K562 treated with DMSO at 1 percent for 4 hours (cell line): Measurements from ENCODE around the gene LBX2. TPM values are rescaled to one million over a fixed set of nuclear protein-coding genes. Genes with fewer than 3 reads are reported as not detected.

ENCODE experiments used
- total RNA-seq: library from RNA; unstranded; fragments of 300-600 nt; gene quantifications from 2 replicates; pipeline ENCODE4 v1.2.3, GENCODE V29; 2022; ENCODE audit not compliant: insufficient read depth

LBX2 gene, protein sequence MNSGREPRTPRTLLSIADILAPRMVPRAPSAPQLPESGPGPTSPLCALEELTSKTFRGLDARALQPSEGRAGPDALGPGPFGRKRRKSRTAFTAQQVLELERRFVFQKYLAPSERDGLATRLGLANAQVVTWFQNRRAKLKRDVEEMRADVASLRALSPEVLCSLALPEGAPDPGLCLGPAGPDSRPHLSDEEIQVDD
- total RNA-seq: 5.0 and 8.8 TPM in 2 replicates

DNA sequence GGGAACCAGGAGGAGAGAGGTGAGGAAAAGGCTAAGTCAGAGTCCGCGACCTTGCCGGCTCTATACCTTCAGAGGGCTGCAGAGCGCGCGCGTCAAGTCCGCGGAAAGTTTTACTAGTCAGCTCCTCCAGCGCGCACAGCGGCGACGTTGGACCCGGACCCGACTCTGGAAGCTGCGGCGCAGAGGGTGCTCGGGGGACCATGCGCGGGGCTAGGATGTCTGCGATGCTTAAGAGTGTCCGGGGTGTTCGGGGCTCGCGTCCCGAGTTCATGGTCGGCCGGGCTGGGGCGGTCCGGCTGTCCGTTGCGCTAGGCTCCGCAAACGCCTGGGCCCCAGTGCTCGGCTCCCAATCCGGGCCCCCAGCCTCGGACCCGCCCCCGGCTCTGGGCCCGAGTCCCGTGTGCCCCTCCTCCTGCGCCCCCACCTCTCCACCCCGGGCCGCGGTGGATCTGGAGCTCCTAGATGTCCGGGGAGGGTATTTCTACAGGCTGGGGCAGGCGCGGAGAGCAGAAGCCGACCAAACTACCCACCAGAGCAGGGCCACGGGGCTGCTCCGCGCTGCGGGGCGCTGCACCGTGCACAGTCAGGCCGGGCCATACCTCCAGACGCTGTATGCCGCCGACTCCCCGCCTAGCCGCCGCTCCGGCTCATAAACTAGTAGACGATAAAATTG, at the start of gene LBX2:
LBX2 (minus strand) TSS at position 337 of the 673 bp plus-strand sequence; CDS start at position 271, 66 bp downstream.

DNA sequence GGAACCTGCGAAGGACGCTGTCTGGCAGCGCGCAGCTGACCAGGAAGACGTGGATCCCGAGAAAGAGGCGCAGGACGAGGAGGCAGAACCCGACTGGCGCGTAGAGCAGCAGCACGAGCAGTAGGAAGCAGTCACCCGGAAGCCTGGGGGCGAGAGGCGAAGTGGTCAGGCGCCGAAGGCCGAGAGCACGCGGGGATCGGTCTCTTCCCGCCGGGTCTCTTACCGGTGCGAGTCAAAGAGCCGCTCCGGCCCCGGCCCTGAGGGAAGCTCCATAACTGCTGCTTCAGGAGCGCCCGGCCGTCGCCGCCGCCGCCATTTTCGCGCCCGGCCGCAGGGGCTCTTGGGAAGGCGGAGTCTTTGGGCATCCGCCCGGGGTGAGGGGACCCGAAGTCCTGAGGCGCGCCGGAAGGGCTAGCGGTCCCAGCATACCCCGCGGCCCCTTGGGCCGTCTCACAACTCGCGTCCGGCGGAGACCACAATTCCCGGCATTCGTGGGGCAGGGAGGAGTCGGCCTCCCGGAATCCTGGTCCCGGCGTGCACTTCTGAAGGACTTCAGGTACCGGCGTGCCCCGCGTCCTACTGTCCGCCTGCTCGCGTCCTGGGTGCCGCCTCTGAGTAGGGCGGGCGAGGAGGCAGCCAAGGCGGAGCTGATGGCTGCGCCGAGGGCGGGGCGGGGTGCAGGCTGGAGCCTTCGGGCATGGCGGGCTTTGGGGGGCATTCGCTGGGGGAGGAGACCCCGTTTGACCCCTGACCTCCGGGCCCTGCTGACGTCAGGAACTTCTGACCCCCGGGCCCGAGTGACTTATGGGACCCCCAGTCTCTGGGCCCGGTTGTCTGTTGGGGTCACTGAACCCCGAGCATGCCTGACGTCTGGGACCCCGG, 30.2 kb upstream of the LBX2 start, which contains the start of the genes AUP1 and HTRA2:
AUP1 (minus strand) TSS at position 350 of the 882 bp plus-strand sequence; CDS start at position 273, 77 bp downstream.
HTRA2 (plus strand) TSS at position 577 of the 882 bp plus-strand sequence; CDS start at position 651, 74 bp downstream.

DNA sequence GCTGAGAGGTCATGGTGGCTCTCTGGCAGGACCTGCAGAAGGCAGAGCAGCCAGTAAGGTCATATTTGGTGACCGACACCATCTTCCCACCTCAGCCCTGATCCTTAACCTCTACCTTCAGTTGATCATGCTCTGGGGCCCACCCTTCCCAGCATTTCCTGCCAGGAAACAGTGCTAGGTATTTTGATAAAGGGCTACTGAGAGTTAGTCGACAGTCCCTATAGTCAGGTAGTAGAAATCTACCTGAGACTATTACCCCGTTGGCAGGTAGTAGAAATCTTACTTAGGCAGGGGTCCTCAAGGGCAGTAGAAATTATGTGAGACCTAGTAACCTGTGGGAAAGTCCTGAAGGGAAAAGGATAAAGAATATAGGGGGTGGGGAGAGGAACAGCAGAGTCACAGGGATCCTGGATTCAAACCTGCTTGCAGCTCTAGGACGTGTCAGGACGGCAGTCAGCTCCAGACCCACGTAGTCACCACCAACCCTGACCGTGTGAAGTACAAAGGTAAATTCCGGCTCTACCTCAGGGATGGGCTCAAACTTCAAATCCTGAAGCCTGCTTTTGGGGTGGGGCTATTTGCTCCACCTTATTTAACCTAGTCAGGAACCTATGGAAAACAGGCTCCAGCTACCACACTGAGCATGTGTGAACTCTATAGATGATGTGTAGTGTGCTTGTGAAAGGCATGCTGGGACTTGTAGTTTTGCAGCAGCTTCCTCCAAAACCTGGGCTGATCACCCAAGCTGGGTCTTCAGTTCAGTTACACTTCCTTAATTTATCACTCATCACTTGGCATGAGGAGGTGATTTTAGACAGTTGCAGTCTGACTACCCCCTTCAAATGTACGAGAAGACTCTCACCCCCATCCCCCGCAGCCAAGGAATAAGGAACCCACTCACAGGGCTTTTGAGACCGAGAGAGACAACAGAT, 26.6 kb upstream of the LBX2 start, which contains the start of gene DQX1:
DQX1 (minus strand) TSS at position 515 of the 932 bp plus-strand sequence; CDS start at position 13, 502 bp downstream.

DNA sequence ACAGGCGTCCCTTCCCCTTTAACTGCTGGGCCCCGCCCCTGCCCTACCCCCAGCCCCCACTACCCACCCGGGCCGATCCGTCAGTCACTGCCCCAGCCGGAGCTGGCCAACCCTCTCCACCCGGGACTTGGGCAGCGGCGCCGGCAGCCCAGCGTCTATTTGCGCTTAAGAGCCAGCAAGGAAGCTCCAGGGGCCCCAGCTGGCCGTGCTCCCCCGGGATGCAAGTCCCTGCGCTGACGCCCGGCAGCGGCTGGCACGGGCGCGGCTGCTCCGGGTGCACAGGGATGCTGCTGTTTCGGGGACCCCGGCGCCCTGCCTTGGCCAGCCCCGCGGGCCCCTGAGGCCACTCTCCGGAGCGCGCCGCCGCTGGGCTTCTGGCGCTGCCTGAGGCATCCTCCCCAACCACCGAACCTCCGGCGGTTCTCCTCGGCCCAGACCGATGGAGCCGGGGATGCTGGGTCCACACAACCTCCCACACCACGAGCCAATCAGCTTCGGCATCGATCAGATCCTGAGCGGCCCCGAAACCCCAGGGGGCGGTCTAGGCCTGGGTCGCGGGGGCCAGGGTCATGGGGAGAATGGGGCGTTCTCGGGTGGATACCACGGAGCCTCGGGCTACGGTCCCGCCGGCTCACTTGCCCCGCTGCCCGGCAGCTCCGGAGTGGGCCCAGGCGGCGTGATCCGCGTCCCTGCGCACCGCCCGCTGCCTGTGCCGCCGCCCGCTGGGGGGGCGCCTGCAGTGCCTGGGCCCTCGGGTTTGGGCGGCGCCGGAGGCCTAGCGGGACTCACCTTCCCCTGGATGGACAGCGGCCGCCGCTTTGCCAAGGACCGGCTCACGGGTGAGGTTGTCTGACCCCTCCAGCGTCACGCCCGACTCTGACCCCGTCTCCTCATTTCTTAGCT, 15.2 kb upstream of the LBX2 start, which contains the start of gene TLX2:
TLX2 (plus strand) TSS at position 83 of the 903 bp plus-strand sequence; CDS start at position 440, 357 bp downstream.

DNA sequence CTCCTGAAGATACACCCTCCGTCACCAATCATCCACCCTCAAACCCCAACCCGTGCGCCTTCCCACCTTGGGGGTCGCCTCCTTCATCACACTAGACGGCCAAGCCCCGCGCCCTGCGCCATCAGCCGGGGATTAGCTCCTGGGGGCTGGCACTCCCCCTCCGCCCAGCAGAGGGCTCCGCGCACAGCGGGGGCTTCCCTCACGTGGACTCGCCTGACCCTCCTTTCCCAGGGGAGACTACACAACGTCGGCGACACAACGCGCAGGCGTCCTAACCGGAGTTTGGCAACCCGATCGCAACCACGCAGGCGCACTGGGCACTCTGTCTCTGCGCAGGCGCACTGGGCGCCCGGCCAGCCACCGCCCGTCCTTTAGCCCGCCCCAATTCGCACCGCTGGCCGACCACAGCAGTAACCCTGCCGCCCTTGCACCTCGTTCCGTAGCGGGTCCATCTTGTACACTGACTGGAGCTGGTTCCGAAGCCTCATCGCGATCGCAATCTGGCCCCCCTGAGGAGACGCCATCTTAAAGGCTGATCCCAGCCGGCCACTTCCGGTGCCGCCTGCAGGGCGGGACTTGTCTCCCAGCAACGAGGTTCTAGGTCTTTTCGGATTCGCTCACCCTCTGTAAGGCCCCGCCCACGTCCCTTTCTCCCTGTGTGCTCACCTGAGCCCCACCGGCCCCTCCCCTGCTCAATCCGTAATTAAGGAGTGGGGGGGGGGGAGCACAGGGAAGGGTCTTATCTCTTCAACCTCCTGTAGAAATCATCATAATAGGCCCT, 7.9 kb upstream of the LBX2 start, which contains the start of gene PCGF1:
PCGF1 (minus strand) TSS at position 551 of the 781 bp plus-strand sequence; CDS start at position 524, 27 bp downstream.

DNA sequence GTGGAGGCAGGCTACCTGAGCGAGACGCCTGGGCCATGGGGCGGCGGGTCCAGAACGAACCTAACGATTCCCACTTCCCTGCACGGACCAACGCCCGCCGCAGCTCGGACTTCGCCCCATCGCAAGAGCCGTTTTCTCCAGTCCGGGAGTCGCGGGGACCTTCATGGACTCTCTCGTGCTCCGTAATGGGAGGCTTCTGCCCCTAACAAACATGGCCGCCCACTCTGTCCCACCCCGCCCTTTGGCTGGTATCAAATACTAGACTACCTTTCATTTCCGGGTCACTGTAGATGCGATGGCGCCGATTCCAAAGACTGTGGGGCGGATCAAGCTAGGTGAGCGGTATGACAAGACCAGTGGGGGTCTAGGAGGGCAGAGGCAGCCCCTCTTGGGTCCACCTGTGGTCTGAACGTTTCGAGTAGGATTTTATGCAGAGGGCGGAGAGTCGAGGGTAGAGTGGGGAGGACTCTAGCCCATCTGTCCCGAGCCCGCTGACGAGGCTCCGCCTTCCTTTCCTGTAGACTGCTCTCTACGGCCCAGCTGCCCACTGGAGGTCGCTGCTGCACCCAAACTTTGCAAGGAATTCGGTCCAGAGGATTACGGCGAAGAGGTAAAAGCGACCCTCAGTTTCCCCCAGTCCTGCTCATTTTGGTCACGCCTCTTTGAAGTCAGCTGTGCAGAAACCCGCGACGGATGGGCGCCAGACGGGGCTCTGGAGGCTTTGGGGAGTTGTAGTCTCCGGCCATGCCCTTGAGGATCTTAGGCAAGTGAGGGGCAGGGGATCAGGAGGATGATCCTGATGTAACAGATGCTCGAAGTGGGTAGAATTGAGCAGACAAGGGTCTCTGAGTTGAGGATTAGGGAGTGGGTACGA, 16.4 kb downstream of the LBX2 start, which contains the start of the genes CCDC142 and TTC31:
CCDC142 (minus strand) TSS at position 198 of the 874 bp plus-strand sequence; CDS start at position 37, 161 bp downstream.
TTC31 (plus strand) TSS at position 281 of the 874 bp plus-strand sequence; CDS start at position 296, 15 bp downstream.

DNA sequence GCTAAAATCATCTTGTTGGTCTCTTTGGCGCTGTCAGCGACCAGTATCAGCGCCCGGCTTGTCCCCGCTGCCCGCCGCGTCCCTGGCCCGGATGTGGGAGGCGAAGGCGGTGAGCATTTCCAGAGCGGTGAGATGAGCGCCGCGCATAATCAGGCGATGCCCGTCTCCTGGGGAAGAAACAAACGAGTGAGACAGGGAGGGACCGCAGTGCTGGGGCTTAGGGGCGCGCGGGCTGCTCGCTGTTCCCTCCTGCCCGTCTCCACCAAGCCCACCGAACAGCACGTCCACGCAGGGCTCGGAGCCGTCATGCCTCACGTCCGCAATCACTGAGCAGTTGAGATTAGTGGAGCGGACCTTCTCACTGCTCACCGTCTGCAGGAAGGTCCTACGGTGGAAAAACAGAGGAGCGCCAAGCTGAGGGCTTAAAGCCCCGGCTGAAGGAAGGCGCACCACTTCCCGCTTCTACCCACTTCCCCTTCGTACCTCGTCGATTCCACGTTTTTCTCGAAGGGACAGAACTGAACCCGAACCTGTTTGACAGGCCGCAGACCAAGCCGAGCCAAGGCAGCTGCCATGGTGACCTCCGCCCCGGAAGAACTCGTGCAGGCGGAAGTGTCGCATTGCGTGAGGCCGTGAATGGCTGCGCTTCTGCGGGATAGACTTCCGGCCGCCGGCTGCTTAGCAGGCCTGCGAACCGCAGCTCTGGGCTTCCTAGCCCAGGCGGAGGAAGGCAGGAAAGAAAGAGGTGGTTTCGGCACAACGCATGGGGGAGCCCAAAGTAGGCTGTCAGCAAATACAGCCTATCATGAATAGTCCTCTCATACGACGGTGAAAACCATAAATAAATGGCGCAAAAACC, 27.1 kb downstream of the LBX2 start, which contains the start of gene MRPL53:
MRPL53 (minus strand) TSS at position 595 of the 859 bp plus-strand sequence; CDS start at position 575, 20 bp downstream.

DNA sequence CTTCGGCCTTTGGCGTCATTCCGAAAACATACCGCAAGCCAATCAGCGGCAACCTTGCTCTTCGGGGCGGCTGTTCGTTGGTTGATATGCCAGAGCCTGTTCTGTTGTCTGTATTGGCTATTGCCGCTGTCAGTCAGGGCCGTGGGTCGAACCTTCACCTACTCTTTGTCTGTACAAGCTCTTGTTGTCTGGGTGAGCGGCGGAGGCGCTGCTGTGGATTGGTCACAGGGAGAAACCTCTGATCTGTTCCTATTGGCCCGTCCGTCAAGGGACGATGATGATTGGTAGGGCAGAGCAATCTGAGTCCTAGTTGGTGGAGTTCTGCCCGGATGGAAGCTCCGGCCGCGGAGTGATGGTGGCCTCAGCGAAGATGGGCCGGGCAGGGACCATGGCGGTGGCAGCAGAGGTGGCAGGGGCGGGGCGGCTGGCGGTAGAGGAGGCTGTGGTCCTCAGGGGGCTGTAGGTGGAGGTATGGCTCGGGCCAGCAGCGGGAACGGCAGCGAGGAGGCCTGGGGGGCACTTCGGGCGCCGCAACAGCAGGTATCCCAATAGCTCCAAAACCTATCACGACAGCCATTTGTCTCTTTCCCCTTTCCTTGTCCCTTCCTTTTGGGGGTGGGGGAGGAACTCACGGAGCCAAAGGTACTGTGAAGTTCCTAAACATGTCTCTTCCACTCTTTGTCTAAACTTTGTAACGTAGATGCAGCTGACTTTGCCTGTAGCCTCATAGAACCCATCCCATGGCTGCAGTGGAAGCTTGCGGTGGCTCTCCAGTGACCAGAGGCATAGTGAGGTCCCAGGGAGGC, 41.1 kb downstream of the LBX2 start, which contains the start of gene WBP1:
WBP1 (plus strand) TSS at position 307 of the 806 bp plus-strand sequence; CDS start at position 472, 165 bp downstream.

DNA sequence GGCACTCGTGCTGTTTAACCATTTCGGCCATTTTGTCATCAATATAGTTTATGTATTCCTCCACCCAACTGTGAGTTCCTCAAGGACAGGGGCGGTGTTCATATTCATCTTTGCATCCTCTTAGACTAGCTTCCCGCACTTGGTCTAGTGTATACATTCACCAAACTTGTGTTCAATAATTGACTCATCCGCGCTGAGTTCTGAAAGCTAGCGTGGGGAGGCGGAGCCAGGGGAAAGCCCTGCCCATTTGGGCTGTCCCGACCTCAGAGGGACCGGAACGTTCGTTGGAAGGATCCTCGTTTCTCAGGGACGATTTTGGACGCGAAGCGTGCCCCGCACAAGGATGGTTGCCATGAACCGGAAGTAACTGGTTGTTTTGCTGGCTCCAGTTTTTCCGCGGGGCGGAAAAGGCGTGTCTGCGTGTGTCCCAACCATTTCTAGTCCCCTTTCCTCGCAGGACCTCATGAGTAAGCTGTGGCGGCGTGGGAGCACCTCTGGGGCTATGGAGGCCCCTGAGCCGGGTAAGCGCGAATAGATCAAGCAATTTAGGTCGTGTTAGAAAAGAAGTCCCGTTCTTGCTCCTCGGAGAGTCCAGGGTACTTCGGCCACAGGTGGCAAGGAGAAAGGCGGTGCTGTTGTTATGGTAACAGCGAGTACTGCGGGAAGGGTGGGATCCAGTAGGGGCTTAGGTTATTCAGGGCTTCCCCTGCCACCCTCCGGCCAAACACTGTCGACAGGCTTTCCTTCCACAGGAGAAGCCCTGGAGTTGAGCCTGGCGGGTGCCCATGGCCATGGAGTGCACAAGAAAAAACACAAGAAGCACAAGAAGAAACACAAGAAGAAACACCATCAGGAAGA, 44.5 kb downstream of the LBX2 start, which contains the start of gene INO80B:
INO80B (plus strand) TSS at position 434 of the 858 bp plus-strand sequence; CDS start at position 464, 30 bp downstream.

Other genes starting within 250 kb of the LBX2 start
- gene SLC4A5, start 156.2 kb downstream of the LBX2 start, total RNA-seq: 0.18 and 0.19 TPM in 2 replicates
- gene DCTN1, start 119.3 kb downstream of the LBX2 start, total RNA-seq: 51.5 and 62.4 TPM in 2 replicates
- gene C2orf81, start 78.0 kb downstream of the LBX2 start, total RNA-seq: 1.9 TPM in 1 of 2 replicates, not detected in the other
- gene WDR54, start 77.9 kb downstream of the LBX2 start, total RNA-seq: 5.0 and 9.9 TPM in 2 replicates
- gene RTKN, start 57.7 kb downstream of the LBX2 start, total RNA-seq: 3.1 and 3.5 TPM in 2 replicates
- gene INO80B, start 44.5 kb downstream of the LBX2 start, total RNA-seq: 11.7 and 12.3 TPM in 2 replicates
- gene WBP1, start 41.2 kb downstream of the LBX2 start, total RNA-seq: 30.7 and 38.6 TPM in 2 replicates
- 67.0 and 69.3 TPM in 2 replicates for gene MOGS, start 34.2 kb downstream of the LBX2 start, total RNA-seq
- gene MRPL53, start 26.9 kb downstream of the LBX2 start, total RNA-seq: 40.6 and 79.9 TPM in 2 replicates
- gene CCDC142, start 16.6 kb downstream of the LBX2 start, total RNA-seq: 3.1 and 3.5 TPM in 2 replicates
- 12.2 and 12.6 TPM in 2 replicates for gene TTC31, start 16.5 kb downstream of the LBX2 start, total RNA-seq
- 17.9 and 23.7 TPM in 2 replicates for gene PCGF1, start 8.1 kb upstream of the LBX2 start, total RNA-seq
- gene TLX2, start 14.8 kb upstream of the LBX2 start, total RNA-seq: 0.30 TPM in 1 of 2 replicates, not detected in the other
- 0.23 TPM in 1 of 2 replicates, not detected in the other for gene DQX1, start 26.6 kb upstream of the LBX2 start, total RNA-seq
- 139 and 171 TPM in 2 replicates for gene AUP1, start 30.1 kb upstream of the LBX2 start, total RNA-seq
- 48.2 and 59.0 TPM in 2 replicates for gene HTRA2, start 30.3 kb upstream of the LBX2 start, total RNA-seq
- gene LOXL3, start 54.3 kb upstream of the LBX2 start, total RNA-seq: 0.33 and 1.8 TPM in 2 replicates
- 22.1 and 27.0 TPM in 2 replicates for gene DOK1, start 55.1 kb upstream of the LBX2 start, total RNA-seq
- 0.39 TPM in 1 of 2 replicates, not detected in the other for gene M1AP, start 148.7 kb upstream of the LBX2 start, total RNA-seq
- 3.8 and 10.5 TPM in 2 replicates for gene SEMA4F, start 154.6 kb upstream of the LBX2 start, total RNA-seq